HG02642 (cell line): Measurements from ENCODE around the gene PTPN20.

Source experiments
- ATAC-seq: cut with Tn5 transposase; IDR thresholded peaks from one replicate; pipeline ENCODE4 v1.9.1; 2021; ENCODE audit warnings: mild to moderate bottlenecking; ENCODE audit not compliant: unreplicated experiment, poor library complexity

Gene PTPN20

GRCh38 chr10:47018026-47018735 lies 107.0 kb downstream of the PTPN20 start:
- ATAC-seq = no peak

GRCh38 chr10:47019155-47020145 lies 108.2 kb downstream of the PTPN20 start:
- ATAC-seq = no peak

- ATAC-seq = no peak
Measured at GRCh38 chr10:47020471-47020870, 109.2 kb downstream of the PTPN20 start.

- no peak for ATAC-seq
Measured at GRCh38 chr10:47021850-47022249, 110.6 kb downstream of the PTPN20 start.

- no peak for ATAC-seq
Measured at GRCh38 chr10:47022311-47023131, 111.3 kb downstream of the PTPN20 start.

GRCh38 chr10:47023237-47024045 lies 112.2 kb downstream of the PTPN20 start:
- ATAC-seq = no peak

GRCh38 chr10:47024046-47024322 lies 112.8 kb downstream of the PTPN20 start:
- ATAC-seq = no peak

GRCh38 chr10:47024399-47025252 lies 113.4 kb downstream of the PTPN20 start:
- peak; percentile 64 for ATAC-seq

GRCh38 chr10:47025253-47025539 lies 114.0 kb downstream of the PTPN20 start:
- ATAC-seq = no peak

GRCh38 chr10:47025540-47026300 lies 114.5 kb downstream of the PTPN20 start:
- ATAC-seq = no peak

- ATAC-seq = no peak
Measured at GRCh38 chr10:47026301-47027107, 115.3 kb downstream of the PTPN20 start.

GRCh38 chr10:47027108-47027783 lies 116.0 kb downstream of the PTPN20 start:
- ATAC-seq = no peak

- ATAC-seq = no peak
Measured at GRCh38 chr10:47027784-47028260, 116.6 kb downstream of the PTPN20 start.

GRCh38 chr10:47028466-47028865 lies 117.2 kb downstream of the PTPN20 start:
- no peak for ATAC-seq

- no peak for ATAC-seq
Measured at GRCh38 chr10:47029181-47030009, 118.2 kb downstream of the PTPN20 start.

GRCh38 chr10:47030191-47030703 lies 119.0 kb downstream of the PTPN20 start:
- no peak for ATAC-seq
